ENCODE measurements around the gene ATAT1. TPM values are rescaled to one million over a fixed set of nuclear protein-coding genes. Genes with fewer than 3 reads are reported as not detected.

Gene ATAT1
- total and polyA plus RNA-seq, 2 of the 13 experiments (the other 11 are each of a cell fraction or from before 2014, with no cell fraction given), result 9.2 to 23.6 TPM

DNA sequence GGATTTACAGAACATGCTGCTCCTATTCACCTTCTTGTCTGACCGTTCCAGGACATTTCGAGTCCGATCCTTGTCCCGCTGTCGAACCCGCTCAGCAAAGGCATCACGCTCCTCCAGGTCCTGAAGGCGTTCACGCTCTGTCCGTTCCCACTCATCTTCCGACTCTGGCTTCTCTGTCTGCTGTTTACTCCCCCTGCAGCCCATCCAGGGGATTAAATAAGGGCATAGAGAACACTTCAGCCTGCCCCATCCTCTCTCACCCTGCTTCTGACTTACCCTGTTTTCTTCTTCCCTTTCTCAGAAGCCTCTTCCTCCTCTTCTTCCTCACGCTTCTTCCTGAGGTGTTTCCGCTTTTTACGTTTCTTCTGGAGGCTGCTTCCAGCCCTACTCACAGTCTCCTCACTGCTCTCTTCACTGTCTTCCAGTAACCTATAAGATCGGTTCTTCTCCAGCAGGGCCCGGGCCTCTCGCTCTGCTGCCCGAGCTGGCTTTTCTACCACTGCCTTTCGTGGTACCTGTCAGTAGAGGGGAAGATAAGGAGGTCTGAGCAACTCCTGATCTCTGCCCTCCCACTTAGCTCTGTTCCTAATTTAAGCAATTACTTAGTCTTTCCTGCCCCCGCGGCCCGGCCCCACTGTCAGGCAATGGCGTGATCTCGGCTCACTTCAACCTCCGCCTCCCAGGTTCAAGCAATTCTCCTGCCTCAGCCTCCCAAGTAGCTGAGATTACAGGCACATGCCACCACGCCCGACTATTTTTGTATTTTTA lies 44.3 kb downstream of the ATAT1 start (continued):
- TF ChIP-seq, protein P1, sequence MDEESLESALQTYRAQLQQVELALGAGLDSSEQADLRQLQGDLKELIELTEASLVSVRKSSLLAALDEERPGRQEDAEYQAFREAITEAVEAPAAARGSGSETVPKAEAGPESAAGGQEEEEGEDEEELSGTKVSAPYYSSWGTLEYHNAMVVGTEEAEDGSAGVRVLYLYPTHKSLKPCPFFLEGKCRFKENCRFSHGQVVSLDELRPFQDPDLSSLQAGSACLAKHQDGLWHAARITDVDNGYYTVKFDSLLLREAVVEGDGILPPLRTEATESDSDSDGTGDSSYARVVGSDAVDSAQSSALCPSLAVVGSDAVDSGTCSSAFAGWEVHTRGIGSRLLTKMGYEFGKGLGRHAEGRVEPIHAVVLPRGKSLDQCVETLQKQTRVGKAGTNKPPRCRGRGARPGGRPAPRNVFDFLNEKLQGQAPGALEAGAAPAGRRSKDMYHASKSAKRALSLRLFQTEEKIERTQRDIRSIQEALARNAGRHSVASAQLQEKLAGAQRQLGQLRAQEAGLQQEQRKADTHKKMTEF (CRISPR knock-in tag; IDR thresholded peaks at IDR 0.05), result no peak
- TF ChIP-seq GABPB1 (CRISPR knock-in tag; IDR thresholded peaks at IDR 0.05) (peak; percentile 5; the same call in 1 of the 2 replicates), TSC22D2 (CRISPR knock-in tag; IDR thresholded peaks at IDR 0.05; ENCODE audit: borderline replicate concordance) (no peak), ZNF407 (CRISPR knock-in tag; IDR thresholded peaks at IDR 0.05; ENCODE audit: not compliant biosample characterization) (no peak), ZBTB4 (CRISPR knock-in tag; IDR thresholded peaks at IDR 0.05; ENCODE audit: borderline replicate concordance) (peak; percentile 74; the same call in 1 of the 2 replicates), ZNF225 (CRISPR knock-in tag; IDR thresholded peaks at IDR 0.05) (no peak), HNRNPUL1 (IDR thresholded peaks at IDR 0.05; ENCODE audit: low read depth, low read length) (no peak), PITX1 (CRISPR knock-in tag; IDR thresholded peaks at IDR 0.05) (0 out of 2 replicates have a peak, but pooled peaks have one; percentile 57), CHD4 (IDR thresholded peaks at IDR 0.05; ENCODE audit: borderline replicate concordance, low read length) (no peak), FOXA3 (CRISPR knock-in tag; IDR thresholded peaks at IDR 0.05) (0 out of 2 replicates have a peak, but pooled peaks have one; percentile 37), ZNF337 (CRISPR knock-in tag; IDR thresholded peaks at IDR 0.05; ENCODE audit: borderline replicate concordance, low read depth) (no peak), SALL1 (CRISPR knock-in tag; IDR thresholded peaks at IDR 0.05) (peak; percentile 17; the same call in 1 of the 2 replicates)
